ENCODE data around the gene RPRD2. TPM values are rescaled to one million over a fixed set of nuclear protein-coding genes. Genes with fewer than 3 reads are reported as not detected.

The RPRD2 gene
- total and polyA plus RNA-seq, 4 donors, result 5.4 to 9.7 (median 8.0) TPM

DNA sequence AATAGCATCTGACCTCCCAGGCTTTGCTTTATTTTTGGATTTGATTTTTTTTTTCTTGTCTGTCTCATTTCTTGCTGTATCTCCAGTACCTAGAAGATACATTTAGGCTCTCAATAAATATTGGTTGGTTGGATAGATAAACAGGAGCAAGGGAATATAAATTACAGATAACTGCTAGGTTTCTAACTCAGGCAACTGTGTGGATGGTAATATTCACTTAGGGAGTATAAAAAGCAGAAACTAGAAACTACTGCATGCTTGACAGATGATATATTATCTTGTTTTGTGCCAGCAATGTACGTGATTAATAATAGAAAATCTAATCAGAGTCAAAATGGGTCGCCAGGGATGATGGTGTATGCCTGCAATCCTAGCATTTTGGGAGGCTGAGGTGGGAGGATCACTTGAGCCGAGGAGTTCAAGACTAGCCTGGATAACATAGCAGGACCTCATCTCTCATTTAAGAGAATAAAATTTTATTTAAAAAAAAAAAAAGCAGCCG is 92.2 kb downstream of the RPRD2 start:
- Histone ChIP-seq H3K4me3 (ENCODE audit: low read depth in 1 of 3, low read length in 3 of 3) (no peak overlapping the region), H3K4me1 (ENCODE audit: control insufficient read depth in 4 of 4, insufficient read depth in 4 of 4, low read length in 3 of 4) (no peaks in the 10 kb centered on the region), H3K9ac (ENCODE audit: low read depth in 1 of 2, low read length in 2 of 2) (no peak overlapping the region), H3K9me3 (ENCODE audit: control insufficient read depth in 4 of 4, low read length in 3 of 4) (no peaks in the 10 kb centered on the region), H3K27me3 (ENCODE audit: control insufficient read depth in 4 of 4, insufficient read depth in 4 of 4, low read length in 3 of 4) (no peaks in the 10 kb centered on the region), H3K36me3 (ENCODE audit: control insufficient read depth in 4 of 4, insufficient read depth in 3 of 4, low read depth in 1 of 4, low read length in 3 of 4) (peaks cover 5 to 30% (median 21%) of the 10 kb centered on the region in 4 donors), H3K27ac (ENCODE audit: low read depth in 1 of 2, low read length in 2 of 2) (no peak overlapping the region)
- no peak for TF ChIP-seq FOXA1 (IDR thresholded peaks at IDR 0.05)
- no peak for TF ChIP-seq SP1 (IDR thresholded peaks at IDR 0.05)
- TF ChIP-seq HNF4G (IDR thresholded peaks at IDR 0.05), result no peak
- no peak for TF ChIP-seq HNF4A (conservative IDR thresholded peaks at IDR 0.05)
- no peak for TF ChIP-seq EGR1 (IDR thresholded peaks at IDR 0.05; ENCODE audit: low read depth in 2 of 2)
- TF ChIP-seq TAF1 (conservative IDR thresholded peaks at IDR 0.05), result no peak
- no peak for TF ChIP-seq NR2F2 (IDR thresholded peaks at IDR 0.05)
- no peak for TF ChIP-seq RXRA (IDR thresholded peaks at IDR 0.05)
- TF ChIP-seq YY1 (IDR thresholded peaks at IDR 0.05), result no peak
- TF ChIP-seq, protein P1, sequence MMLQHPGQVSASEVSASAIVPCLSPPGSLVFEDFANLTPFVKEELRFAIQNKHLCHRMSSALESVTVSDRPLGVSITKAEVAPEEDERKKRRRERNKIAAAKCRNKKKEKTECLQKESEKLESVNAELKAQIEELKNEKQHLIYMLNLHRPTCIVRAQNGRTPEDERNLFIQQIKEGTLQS (IDR thresholded peaks at IDR 0.05), result no peak
- TF ChIP-seq, protein P2, sequence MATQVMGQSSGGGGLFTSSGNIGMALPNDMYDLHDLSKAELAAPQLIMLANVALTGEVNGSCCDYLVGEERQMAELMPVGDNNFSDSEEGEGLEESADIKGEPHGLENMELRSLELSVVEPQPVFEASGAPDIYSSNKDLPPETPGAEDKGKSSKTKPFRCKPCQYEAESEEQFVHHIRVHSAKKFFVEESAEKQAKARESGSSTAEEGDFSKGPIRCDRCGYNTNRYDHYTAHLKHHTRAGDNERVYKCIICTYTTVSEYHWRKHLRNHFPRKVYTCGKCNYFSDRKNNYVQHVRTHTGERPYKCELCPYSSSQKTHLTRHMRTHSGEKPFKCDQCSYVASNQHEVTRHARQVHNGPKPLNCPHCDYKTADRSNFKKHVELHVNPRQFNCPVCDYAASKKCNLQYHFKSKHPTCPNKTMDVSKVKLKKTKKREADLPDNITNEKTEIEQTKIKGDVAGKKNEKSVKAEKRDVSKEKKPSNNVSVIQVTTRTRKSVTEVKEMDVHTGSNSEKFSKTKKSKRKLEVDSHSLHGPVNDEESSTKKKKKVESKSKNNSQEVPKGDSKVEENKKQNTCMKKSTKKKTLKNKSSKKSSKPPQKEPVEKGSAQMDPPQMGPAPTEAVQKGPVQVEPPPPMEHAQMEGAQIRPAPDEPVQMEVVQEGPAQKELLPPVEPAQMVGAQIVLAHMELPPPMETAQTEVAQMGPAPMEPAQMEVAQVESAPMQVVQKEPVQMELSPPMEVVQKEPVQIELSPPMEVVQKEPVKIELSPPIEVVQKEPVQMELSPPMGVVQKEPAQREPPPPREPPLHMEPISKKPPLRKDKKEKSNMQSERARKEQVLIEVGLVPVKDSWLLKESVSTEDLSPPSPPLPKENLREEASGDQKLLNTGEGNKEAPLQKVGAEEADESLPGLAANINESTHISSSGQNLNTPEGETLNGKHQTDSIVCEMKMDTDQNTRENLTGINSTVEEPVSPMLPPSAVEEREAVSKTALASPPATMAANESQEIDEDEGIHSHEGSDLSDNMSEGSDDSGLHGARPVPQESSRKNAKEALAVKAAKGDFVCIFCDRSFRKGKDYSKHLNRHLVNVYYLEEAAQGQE (IDR thresholded peaks at IDR 0.05), result no peak
- TF ChIP-seq FOXA2 (IDR thresholded peaks at IDR 0.05), result no peak
- TF ChIP-seq, protein P3, sequence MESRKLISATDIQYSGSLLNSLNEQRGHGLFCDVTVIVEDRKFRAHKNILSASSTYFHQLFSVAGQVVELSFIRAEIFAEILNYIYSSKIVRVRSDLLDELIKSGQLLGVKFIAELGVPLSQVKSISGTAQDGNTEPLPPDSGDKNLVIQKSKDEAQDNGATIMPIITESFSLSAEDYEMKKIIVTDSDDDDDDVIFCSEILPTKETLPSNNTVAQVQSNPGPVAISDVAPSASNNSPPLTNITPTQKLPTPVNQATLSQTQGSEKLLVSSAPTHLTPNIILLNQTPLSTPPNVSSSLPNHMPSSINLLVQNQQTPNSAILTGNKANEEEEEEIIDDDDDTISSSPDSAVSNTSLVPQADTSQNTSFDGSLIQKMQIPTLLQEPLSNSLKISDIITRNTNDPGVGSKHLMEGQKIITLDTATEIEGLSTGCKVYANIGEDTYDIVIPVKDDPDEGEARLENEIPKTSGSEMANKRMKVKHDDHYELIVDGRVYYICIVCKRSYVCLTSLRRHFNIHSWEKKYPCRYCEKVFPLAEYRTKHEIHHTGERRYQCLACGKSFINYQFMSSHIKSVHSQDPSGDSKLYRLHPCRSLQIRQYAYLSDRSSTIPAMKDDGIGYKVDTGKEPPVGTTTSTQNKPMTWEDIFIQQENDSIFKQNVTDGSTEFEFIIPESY (IDR thresholded peaks at IDR 0.05), result no peak
- TF ChIP-seq RAD21 (IDR thresholded peaks at IDR 0.05), result no peak
- TF ChIP-seq JUND (IDR thresholded peaks at IDR 0.05), result no peak
- 91% methylated on average over 4 of the region's 4 CpGs for WGBS
- DNase-seq (ENCODE audit: low spot score), result no peak

DNA sequence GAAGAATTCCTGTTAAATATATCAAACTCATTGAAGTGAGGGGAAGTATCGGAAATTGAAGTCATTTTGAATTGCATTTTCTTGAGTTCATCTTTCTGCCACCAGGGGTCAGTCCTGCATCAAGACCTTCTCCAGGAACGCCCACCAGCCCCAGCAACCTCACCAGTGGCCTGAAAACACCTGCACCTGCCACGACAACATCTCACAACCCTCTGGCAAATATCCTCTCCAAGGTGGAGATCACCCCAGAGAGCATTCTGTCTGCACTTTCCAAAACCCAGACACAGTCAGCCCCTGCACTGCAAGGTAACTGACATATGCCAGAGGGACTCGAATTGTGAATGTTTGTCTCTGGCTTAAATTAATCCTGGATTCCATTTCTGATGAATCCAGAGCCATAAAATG is 100.5 kb downstream of the RPRD2 start:
- Histone ChIP-seq H3K27me3 (ENCODE audit: control insufficient read depth in 4 of 4, insufficient read depth in 4 of 4, low read length in 3 of 4) (no peaks in the 10 kb centered on the region), H3K4me1 (ENCODE audit: control insufficient read depth in 4 of 4, insufficient read depth in 4 of 4, low read length in 3 of 4) (peaks cover 2 to 22% (median 12%) of the 10 kb centered on the region in 4 donors), H3K27ac (ENCODE audit: low read depth in 1 of 2, low read length in 2 of 2) (no peak overlapping the region), H3K9me3 (ENCODE audit: control insufficient read depth in 4 of 4, low read length in 3 of 4) (no peaks in the 10 kb centered on the region), H3K4me3 (ENCODE audit: low read depth in 1 of 3, low read length in 3 of 3) (no peak overlapping the region), H3K9ac (ENCODE audit: low read depth in 1 of 2, low read length in 2 of 2) (no peak overlapping the region), H3K36me3 (ENCODE audit: control insufficient read depth in 4 of 4, insufficient read depth in 3 of 4, low read depth in 1 of 4, low read length in 3 of 4) (peaks cover 5 to 22% (median 10%) of the 10 kb centered on the region in 4 donors)
- 36% methylated on average over 4 of the region's 4 CpGs for WGBS
- peak; percentile 76 for DNase-seq (ENCODE audit: low spot score)
- TF ChIP-seq, protein P2 (IDR thresholded peaks at IDR 0.05), result no peak
- TF ChIP-seq FOXA1 (IDR thresholded peaks at IDR 0.05) (no peak), EGR1 (IDR thresholded peaks at IDR 0.05; ENCODE audit: low read depth in 2 of 2) (no peak), GABPA (IDR thresholded peaks at IDR 0.05 in 1 of 2, conservative IDR thresholded peaks at IDR 0.05 in 1 of 2) (no peak), YY1 (IDR thresholded peaks at IDR 0.05) (no peak), NR2F2 (IDR thresholded peaks at IDR 0.05) (no peak), HNF4G (IDR thresholded peaks at IDR 0.05) (no peak), RAD21 (IDR thresholded peaks at IDR 0.05) (peak; percentile 91 to 94), FOXA2 (IDR thresholded peaks at IDR 0.05) (no peak), JUND (IDR thresholded peaks at IDR 0.05) (no peak), SP1 (IDR thresholded peaks at IDR 0.05) (no peak), RXRA (IDR thresholded peaks at IDR 0.05) (peak in 1 of 2 donors; percentile 17), TAF1 (conservative IDR thresholded peaks at IDR 0.05) (no peak)
- TF ChIP-seq, protein P1 (IDR thresholded peaks at IDR 0.05), result no peak
- TF ChIP-seq, protein P4, sequence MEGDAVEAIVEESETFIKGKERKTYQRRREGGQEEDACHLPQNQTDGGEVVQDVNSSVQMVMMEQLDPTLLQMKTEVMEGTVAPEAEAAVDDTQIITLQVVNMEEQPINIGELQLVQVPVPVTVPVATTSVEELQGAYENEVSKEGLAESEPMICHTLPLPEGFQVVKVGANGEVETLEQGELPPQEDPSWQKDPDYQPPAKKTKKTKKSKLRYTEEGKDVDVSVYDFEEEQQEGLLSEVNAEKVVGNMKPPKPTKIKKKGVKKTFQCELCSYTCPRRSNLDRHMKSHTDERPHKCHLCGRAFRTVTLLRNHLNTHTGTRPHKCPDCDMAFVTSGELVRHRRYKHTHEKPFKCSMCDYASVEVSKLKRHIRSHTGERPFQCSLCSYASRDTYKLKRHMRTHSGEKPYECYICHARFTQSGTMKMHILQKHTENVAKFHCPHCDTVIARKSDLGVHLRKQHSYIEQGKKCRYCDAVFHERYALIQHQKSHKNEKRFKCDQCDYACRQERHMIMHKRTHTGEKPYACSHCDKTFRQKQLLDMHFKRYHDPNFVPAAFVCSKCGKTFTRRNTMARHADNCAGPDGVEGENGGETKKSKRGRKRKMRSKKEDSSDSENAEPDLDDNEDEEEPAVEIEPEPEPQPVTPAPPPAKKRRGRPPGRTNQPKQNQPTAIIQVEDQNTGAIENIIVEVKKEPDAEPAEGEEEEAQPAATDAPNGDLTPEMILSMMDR (IDR thresholded peaks at IDR 0.05; ENCODE audit: low read depth, low read length, missing input control), result peak; percentile 81
- TF ChIP-seq, protein P3 (IDR thresholded peaks at IDR 0.05), result no peak

Data from liver (tissue), 9 donors.